Retinal pigment epithelial cell (primary cell): ENCODE measurements around the gene DGKE.
A peak's percentile ranks its signal among the peaks of the same experiment; 100 is the strongest.

ENCODE experiments used
- DNase-seq: peaks from one replicate; pipeline ENCODE4 v3.0.0-alpha.2; 2010; ENCODE audit warnings: low read depth
- H3K4me3 ChIP-seq: 2 replicates; pipeline ENCODE4 v1.5.1; 2011; ENCODE audit warnings: mild to moderate bottlenecking, low read length, control low read depth, moderate library complexity
- TF ChIP-seq, protein P1 (sequence below): conservative IDR thresholded peaks from 2 replicates; pipeline ENCODE4 v1.5.1; 2011; ENCODE audit warnings: low read depth, low read length, control low read depth, inconsistent platforms

The DGKE gene

DNA sequence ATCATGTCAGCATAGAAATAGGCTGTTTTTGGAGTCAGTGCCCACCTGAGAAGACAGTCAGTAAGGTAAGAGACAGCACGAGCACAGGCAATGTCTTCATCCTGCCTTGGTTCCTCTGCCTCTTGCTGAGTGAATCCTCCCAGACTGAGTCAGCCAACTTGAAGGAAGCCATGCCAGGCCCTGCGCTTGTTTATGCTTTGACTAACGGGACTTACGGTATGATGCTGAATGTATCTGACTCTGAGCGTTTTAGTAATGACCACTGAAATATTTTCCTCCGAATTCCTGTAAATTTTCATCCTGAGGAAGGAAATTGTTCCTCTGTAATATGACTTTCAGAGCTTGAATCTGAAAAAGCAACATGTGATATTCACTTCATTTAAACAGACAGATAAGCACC, 18.2 kb upstream of the DGKE start:
- no peak overlapping the region for H3K4me3 ChIP-seq
- DNase-seq: no peak
- TF ChIP-seq, protein P1, sequence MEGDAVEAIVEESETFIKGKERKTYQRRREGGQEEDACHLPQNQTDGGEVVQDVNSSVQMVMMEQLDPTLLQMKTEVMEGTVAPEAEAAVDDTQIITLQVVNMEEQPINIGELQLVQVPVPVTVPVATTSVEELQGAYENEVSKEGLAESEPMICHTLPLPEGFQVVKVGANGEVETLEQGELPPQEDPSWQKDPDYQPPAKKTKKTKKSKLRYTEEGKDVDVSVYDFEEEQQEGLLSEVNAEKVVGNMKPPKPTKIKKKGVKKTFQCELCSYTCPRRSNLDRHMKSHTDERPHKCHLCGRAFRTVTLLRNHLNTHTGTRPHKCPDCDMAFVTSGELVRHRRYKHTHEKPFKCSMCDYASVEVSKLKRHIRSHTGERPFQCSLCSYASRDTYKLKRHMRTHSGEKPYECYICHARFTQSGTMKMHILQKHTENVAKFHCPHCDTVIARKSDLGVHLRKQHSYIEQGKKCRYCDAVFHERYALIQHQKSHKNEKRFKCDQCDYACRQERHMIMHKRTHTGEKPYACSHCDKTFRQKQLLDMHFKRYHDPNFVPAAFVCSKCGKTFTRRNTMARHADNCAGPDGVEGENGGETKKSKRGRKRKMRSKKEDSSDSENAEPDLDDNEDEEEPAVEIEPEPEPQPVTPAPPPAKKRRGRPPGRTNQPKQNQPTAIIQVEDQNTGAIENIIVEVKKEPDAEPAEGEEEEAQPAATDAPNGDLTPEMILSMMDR: no peak

DNA sequence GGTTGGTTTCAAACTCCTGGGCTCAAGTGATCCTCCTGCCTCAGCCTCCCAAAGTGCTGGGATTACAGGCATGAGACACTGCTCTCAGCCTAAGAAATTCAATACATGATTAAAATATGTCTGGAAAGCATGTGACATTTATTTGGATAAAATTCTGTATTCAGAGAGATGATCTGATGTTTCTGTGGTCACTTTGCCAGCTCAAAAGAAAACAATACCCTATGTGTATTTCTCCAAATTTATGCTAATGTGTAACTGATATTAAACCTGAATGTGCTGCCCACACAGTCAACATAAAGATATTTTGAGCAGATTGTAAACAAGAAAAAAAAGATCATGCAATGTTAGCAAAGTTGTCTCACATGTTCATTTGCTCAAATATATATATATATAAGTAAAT, 16.9 kb upstream of the DGKE start:
- TF ChIP-seq, protein P1: no peak
- no peak for DNase-seq
- H3K4me3 ChIP-seq: no peak overlapping the region

DNA sequence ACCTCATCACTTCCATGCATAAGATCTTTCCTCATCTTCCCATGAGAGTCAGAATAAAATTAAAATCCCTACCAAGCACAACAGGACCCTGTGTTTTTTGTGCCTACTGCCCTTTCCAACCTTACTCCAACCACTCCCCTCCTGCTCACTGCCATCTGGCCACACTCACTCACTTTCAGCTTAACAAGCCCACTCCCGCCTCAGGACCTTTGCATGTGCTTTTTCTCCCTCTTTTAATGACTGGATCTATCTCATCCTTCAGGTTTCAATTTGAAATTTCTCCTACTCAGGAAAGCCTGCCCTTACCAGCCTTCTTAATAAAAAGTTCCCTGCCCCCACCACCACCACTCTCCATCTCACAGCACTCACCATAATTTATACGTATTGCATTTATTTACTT, 14.9 kb upstream of the DGKE start:
- no peak for DNase-seq
- TF ChIP-seq, protein P1: no peak
- no peak overlapping the region for H3K4me3 ChIP-seq

DNA sequence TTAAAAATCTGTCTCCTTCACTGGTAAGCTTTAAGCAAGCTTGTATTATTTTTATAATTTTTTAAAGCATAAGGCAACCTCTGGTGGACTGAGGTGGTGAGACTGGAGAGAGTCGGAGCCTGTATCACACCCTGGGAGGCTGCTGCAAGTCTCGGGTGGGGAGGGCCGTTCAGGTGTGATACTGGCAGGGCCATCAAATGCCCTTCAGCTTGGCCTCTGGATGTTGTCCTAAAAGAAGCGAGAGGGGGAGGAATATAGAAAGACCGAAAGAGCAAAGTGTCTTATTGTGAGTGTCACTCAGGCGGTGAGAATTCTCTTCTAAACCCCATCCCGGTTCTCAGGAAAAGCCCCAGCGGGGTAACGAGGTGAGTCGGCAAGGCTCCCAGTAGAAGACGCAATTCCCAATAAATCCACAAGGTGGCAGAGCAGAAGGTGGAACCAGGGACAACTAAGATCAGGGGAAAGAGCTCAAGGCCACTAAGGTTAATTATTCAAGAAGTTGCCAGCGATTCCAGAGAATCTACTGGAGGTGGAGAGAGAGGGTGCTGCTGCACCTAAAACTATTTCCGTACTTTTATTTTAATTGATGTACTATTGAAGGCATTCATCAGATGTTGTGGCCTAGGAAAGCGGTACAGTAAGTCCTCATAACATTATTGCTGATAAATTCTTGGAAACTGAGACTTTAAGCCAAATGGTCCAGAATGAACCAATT, 14.4 kb upstream of the DGKE start:
- no peak for DNase-seq

DNA sequence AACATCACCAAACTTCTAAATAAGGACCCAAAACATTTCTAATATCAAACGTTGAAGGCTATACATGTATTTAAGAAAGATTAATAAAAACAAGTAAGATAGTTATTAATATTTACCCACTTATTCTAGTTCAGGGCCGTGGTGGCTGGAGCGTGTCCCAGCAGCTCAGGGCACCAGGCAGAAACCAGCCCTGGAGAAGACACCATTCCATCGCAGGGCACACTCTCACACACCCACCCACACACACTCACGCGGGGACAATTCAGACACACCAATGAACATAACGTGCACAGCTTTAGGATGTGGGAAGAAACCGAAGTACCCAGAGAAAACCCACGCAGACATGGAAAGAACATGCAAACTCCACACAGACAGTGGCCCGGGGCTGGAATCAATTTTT, 13.7 kb upstream of the DGKE start:
- H3K4me3 ChIP-seq: no peak overlapping the region
- TF ChIP-seq, protein P1: no peak
- DNase-seq: no peak

More for the DNA sequence above, 14.4 kb upstream of the DGKE start:
- TF ChIP-seq, protein P1: peak; percentile 83
- no peak overlapping the region for H3K4me3 ChIP-seq

DNA sequence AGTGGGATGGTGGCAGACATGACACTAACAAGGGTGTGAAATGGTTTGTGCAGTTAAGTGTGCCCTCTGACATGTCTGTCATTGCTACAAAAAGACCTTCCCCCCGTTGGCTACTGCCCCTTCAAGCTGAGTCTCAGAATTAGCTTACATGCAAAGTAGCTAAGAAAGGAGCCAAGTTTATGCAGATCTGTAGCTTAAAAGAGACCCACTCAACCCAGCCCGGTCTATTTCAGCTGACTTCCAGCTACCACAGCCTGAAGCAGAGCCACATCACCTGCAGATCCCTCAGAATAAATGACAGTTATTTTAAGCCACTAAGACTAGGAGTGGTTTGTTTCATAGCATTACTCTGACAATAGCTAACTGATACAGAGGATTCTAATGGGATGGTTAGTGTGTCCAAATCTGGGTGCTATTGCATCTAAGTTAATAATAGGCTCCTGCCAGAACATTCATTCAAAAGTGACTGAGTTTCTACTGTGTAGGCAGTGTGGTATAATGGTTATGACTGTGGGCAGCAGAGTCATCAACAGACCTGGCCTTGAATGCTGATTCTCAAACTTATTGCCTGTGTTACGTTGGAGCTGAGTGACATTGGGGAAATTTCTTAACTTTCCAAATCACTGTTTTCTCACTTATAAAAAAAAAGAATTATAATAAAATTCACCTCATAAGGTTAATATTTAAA, 12.0 kb upstream of the DGKE start:
- DNase-seq: no peak
- TF ChIP-seq, protein P1: no peak
- H3K4me3 ChIP-seq: no peak overlapping the region

DNA sequence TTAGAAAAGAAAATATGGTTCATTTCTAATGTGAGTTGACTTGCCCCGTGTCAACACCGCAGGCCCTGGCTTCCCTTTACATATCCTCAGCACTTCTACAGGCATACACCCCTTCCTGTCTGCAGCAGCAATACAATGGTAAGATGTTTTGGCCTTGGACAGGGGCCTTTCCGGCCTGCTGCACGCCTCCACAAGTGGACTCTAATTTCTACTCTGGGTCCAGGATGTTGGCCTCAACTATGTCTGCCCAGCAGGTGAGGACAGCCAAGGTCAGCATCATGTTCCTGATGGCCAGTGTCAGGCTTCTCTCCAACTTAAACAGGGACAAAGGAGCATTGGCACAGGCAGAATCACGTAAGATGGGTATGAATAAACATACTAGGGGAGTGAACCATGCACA, 11.2 kb upstream of the DGKE start:
- H3K4me3 ChIP-seq: no peak overlapping the region
- TF ChIP-seq, protein P1: no peak
- no peak for DNase-seq
